ENCODE results near the gene ZNF473.

DNA sequence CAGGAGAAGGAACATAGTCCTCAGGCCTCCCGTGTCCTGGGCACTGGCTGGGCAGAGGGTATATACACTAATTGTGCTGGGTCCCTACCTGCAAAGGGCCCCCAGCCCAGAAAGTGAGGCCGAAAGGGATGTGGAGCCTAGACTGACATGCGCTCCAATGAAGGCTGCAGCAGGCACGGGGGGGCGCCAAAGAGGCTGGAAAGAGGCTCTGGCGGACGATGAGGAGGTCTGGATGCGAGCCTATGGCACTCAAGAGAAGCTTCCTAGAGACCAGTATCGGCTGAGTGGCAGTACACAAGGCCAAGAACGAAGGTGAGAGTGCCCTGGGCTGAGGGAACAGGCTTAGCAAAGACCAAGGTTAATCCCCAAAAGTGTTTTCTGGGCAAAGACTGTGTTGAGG, 17.3 kb upstream of the ZNF473 start:
- TF ChIP-seq SIN3A (IDR thresholded peaks at IDR 0.05; ENCODE audit: borderline replicate concordance, insufficient read depth, low read length), result no peak
- no peak for TF ChIP-seq TAF1 (IDR thresholded peaks at IDR 0.05; ENCODE audit: borderline replicate concordance, insufficient read depth, low read length)
- TF ChIP-seq POLR2AphosphoS5 (IDR thresholded peaks at IDR 0.05; ENCODE audit: low read depth, low read length), result no peak
- TF ChIP-seq, protein P1, sequence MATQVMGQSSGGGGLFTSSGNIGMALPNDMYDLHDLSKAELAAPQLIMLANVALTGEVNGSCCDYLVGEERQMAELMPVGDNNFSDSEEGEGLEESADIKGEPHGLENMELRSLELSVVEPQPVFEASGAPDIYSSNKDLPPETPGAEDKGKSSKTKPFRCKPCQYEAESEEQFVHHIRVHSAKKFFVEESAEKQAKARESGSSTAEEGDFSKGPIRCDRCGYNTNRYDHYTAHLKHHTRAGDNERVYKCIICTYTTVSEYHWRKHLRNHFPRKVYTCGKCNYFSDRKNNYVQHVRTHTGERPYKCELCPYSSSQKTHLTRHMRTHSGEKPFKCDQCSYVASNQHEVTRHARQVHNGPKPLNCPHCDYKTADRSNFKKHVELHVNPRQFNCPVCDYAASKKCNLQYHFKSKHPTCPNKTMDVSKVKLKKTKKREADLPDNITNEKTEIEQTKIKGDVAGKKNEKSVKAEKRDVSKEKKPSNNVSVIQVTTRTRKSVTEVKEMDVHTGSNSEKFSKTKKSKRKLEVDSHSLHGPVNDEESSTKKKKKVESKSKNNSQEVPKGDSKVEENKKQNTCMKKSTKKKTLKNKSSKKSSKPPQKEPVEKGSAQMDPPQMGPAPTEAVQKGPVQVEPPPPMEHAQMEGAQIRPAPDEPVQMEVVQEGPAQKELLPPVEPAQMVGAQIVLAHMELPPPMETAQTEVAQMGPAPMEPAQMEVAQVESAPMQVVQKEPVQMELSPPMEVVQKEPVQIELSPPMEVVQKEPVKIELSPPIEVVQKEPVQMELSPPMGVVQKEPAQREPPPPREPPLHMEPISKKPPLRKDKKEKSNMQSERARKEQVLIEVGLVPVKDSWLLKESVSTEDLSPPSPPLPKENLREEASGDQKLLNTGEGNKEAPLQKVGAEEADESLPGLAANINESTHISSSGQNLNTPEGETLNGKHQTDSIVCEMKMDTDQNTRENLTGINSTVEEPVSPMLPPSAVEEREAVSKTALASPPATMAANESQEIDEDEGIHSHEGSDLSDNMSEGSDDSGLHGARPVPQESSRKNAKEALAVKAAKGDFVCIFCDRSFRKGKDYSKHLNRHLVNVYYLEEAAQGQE (IDR thresholded peaks at IDR 0.05; ENCODE audit: insufficient read depth in 1 of 2, low read depth in 2 of 2, low read length in 2 of 2), result no peak
